ENCODE results near the gene SEMA3D. TPM values are rescaled to one million over a fixed set of nuclear protein-coding genes. Genes with fewer than 3 reads are reported as not detected.

The SEMA3D gene
- total RNA-seq, 6 experiments from 2014 or later: 0.18 to 1.3 (median 0.30) TPM

GRCh38 chr7:85011127-85011526, 175.7 kb downstream of the SEMA3D start:
- no peaks in the 10 kb centered on the region for H3K27me3 ChIP-seq
- no peak for DNase-seq
- ATAC-seq: no peak
- 56% methylated on average over 4 of the region's 4 CpGs for WGBS (ENCODE audit: insufficient coverage, low coverage, low lambda C conversion rate, missing lambda C conversion rate)
- H3K9me3 ChIP-seq: no peaks in the 10 kb centered on the region
- intact Hi-C loops (cut with DNase I): no loop called here
- no peak overlapping the region for H3K4me3 ChIP-seq
- H3K4me1 ChIP-seq: no peaks in the 10 kb centered on the region
- no peak overlapping the region for H3K27ac ChIP-seq
- H3K36me3 ChIP-seq: no peaks in the 10 kb centered on the region
- TF ChIP-seq CTCF (IDR thresholded peaks at IDR 0.05) (no peak), POLR2A (IDR thresholded peaks at IDR 0.05) (no peak)

- no peak for ATAC-seq
- no peaks in the 10 kb centered on the region for H3K36me3 ChIP-seq
- TF ChIP-seq POLR2A (IDR thresholded peaks at IDR 0.05): no peak
- no peak for TF ChIP-seq CTCF (IDR thresholded peaks at IDR 0.05)
These were observed 176.6 kb downstream of the SEMA3D start for GRCh38 chr7:85010306-85010705.

DNA sequence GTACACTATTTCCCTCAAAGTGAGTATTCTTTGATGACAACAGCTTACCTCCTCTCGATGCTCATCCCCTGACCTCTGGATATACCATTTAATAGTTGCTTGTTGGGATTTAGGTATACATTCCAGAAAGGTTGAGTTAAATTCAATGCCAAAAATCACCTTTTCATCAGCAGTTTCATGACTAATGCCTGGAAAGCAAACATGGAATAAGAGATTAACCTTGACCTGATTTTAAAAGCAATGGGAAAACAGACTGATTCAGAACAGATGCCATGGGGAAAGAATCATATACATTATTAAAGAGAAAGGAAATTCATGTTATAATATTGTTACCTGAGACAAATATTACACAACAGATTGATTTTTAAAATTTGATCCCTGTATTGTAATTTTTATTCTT, 180.1 kb downstream of the SEMA3D start:
- H3K4me3 ChIP-seq: no peak overlapping the region
- H3K27me3 ChIP-seq: no peaks in the 10 kb centered on the region
- H3K27ac ChIP-seq: no peak overlapping the region
- no peak for ATAC-seq
- intact Hi-C loops (cut with DNase I): no loop called here
- H3K4me1 ChIP-seq: no peaks in the 10 kb centered on the region
- 78% methylated on average over 1 of the region's 1 CpG for WGBS (ENCODE audit: insufficient coverage, low coverage, low lambda C conversion rate, missing lambda C conversion rate)
- no peaks in the 10 kb centered on the region for H3K36me3 ChIP-seq
- TF ChIP-seq POLR2A (IDR thresholded peaks at IDR 0.05) (no peak), CTCF (IDR thresholded peaks at IDR 0.05) (no peak)
- no peaks in the 10 kb centered on the region for H3K9me3 ChIP-seq
- DNase-seq: no peak

More at GRCh38 chr7:85010306-85010705, 176.6 kb downstream of the SEMA3D start:
- intact Hi-C loops (cut with DNase I): no loop called here
- Histone ChIP-seq H3K4me3 (no peak overlapping the region), H3K4me1 (no peaks in the 10 kb centered on the region), H3K9me3 (no peaks in the 10 kb centered on the region), H3K27ac (no peak overlapping the region), H3K27me3 (no peaks in the 10 kb centered on the region)
- DNase-seq: no peak

DNA sequence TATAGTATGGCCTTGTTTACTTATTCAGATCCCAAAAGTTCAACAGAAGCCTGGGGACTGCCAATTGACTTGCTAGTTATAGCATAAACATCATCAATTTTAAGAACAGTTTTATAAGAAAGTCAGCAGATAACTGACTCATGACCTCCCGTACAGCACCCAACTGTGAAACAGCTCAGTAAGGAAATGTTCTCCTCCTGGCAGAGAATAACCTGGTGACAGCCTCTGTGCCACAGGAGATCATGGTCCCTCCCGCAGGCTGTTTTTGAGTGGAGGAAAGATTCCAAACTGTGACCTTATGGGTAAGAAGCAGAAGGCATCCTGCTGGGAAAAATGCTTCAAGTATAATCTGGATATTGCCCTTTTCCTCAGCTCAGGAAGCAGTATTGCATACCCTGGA, 182.5 kb downstream of the SEMA3D start:
- Histone ChIP-seq H3K4me3 (no peak overlapping the region), H3K36me3 (no peaks in the 10 kb centered on the region), H3K27me3 (no peaks in the 10 kb centered on the region), H3K27ac (no peak overlapping the region), H3K9me3 (no peaks in the 10 kb centered on the region), H3K4me1 (no peaks in the 10 kb centered on the region)
- ATAC-seq (no peak), DNase-seq (no peak)
- intact Hi-C loops (cut with DNase I): no loop called here
- WGBS (ENCODE audit: insufficient coverage, low coverage, low lambda C conversion rate, missing lambda C conversion rate): 39% methylated on average over 2 of the region's 2 CpGs
- TF ChIP-seq CTCF (IDR thresholded peaks at IDR 0.05) (no peak), POLR2A (IDR thresholded peaks at IDR 0.05) (no peak)
